HepG2 (cell line): Measurements from ENCODE around the gene PPFIA4. TPM values are rescaled to one million over a fixed set of nuclear protein-coding genes. Genes with fewer than 3 reads are reported as not detected.

Experiments used
- ARID2 ChIP-seq: sonication (generic); formaldehyde crosslinking; IDR thresholded peaks from 2 replicates; pipeline ENCODE4 v1.8.1; 2022; ENCODE audit warnings: mild to moderate bottlenecking, missing genetic modification reagents, borderline replicate concordance
- CENPT ChIP-seq: sonication (generic); formaldehyde crosslinking; IDR thresholded peaks from 2 replicates; pipeline ENCODE4 v1.8.0; 2022; ENCODE audit warnings: low read depth, mild to moderate bottlenecking, moderate library complexity, missing genetic modification reagents
- CENPX ChIP-seq: sonication (generic); formaldehyde crosslinking; IDR thresholded peaks from 2 replicates; pipeline ENCODE4 v1.9.0; 2021; ENCODE audit warnings: mild to moderate bottlenecking, missing genetic modification reagents, moderate library complexity
- HOXA5 ChIP-seq: sonication (generic); formaldehyde crosslinking; IDR thresholded peaks from 2 replicates; pipeline ENCODE4 v1.4.0; 2020; ENCODE audit warnings: missing genetic modification reagents
- NR2F6 ChIP-seq, 2 experiments: IDR thresholded peaks; 2 replicates each; pipeline ENCODE4 v1.6.1; 2016; ENCODE audit warnings: antibody characterized with exemption in 1 of 2, mild to moderate bottlenecking in 1 of 2
- RFX5 ChIP-seq: IDR thresholded peaks from 2 replicates; pipeline ENCODE4 v1.6.1; 2011; ENCODE audit warnings: low read depth, low read length, improper control_type of control experiment
- RXRB ChIP-seq: IDR thresholded peaks from 2 replicates; pipeline ENCODE4 v1.6.1; 2016; ENCODE audit warnings: borderline replicate concordance, missing genetic modification reagents, missing compliant biosample characterization
- ZNF879 ChIP-seq: sonication (generic); formaldehyde crosslinking; IDR thresholded peaks from 2 replicates; pipeline ENCODE4 v1.8.1; 2023; ENCODE audit warnings: missing genetic modification reagents
- polyA plus RNA-seq, 8 experiments: library from polyadenylated mRNA; depleted of rRNA in 3 of 8; stranded (reverse) in 7 of 8; unstranded in 1 of 8; fragments of >200 nt; fragmentation: Illumina TruSeq in 4 of 8; extraction: Trizol in 4 of 8; gene quantifications; 2 replicates each; pipeline versions ENCODE4 v1.2.1 to v1.2.3, GENCODE V29; 2011 to 2016; ENCODE audit warnings: low read depth in 4 of 8, missing spikeins in 1 of 8, mixed read lengths in 1 of 8; ENCODE audit not compliant: insufficient read depth in 1 of 8
- total RNA-seq, 5 experiments: library from RNA; depleted of rRNA; stranded (reverse); fragments of >200 nt; fragmentation: Illumina TruSeq; extraction: Trizol; gene quantifications; 2 replicates each; pipeline ENCODE4 v1.2.3, GENCODE V29; 2016; ENCODE audit warnings: low read depth in 1 of 5
- TF ChIP-seq, protein P1 (sequence below): sonication (generic); formaldehyde crosslinking; IDR thresholded peaks from 2 replicates; pipeline ENCODE4 v1.5.0; 2020; ENCODE audit warnings: missing genetic modification reagents
- TF ChIP-seq, protein P2 (sequence below): sonication (generic); formaldehyde crosslinking; IDR thresholded peaks from 2 replicates; pipeline ENCODE4 v1.5.1; 2020; ENCODE audit warnings: mild to moderate bottlenecking, moderate library complexity, missing genetic modification reagents
- TF ChIP-seq, protein P3 (sequence below): sonication (generic); formaldehyde crosslinking; IDR thresholded peaks from 2 replicates; pipeline ENCODE4 v1.4.0; 2020; ENCODE audit warnings: mild to moderate bottlenecking, missing genetic modification reagents

PPFIA4 gene
- total and polyA plus RNA-seq, 2 of the 13 experiments (the other 11 are each of a cell fraction or from before 2014, with no cell fraction given): 6.4 TPM; not detected in 1

DNA sequence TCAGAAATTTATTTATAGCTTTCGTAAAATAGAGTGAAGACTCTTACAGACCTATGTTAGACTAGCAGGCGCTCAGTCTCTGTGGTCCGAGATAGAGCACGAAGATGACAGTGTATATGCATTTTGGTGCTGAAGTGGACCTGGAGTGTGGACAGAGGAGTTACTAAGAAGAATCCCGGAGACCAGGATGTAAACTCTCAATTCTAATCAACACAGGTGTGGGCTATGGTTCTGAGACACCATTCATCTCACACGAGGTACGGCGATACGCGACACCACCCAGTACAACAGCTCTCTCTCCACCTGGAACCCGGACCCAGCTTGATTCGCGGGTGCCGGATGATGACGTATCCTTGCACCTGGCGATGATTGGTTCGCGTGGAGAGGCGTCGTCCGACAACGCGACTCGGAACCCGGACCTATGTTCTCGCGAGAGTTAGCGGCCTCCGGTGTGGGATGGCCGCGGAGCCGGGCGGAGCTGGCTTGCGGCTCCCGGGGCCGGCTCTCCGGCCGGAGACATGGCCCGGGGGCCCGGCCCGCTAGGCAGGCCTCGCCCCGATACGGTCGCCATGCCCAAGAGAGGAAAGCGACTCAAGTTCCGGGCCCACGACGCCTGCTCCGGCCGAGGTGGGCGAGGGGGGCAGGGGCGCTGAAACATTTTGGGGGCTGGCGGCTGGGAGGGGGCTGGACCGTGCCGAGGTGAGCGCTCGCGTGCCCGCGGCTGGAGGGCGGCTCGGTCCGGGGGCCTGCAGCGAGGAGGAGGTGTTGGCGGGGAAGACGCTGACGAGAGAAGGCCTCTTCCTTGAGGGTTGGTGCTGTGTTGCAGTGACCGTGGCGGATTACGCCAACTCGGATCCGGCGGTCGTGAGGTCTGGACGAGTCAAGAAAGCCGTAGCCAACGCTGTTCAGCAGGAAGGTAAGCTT lies 19.1 kb upstream of the PPFIA4 start, which contains the start of gene TMEM183A (continued):
- TF ChIP-seq, protein P1, sequence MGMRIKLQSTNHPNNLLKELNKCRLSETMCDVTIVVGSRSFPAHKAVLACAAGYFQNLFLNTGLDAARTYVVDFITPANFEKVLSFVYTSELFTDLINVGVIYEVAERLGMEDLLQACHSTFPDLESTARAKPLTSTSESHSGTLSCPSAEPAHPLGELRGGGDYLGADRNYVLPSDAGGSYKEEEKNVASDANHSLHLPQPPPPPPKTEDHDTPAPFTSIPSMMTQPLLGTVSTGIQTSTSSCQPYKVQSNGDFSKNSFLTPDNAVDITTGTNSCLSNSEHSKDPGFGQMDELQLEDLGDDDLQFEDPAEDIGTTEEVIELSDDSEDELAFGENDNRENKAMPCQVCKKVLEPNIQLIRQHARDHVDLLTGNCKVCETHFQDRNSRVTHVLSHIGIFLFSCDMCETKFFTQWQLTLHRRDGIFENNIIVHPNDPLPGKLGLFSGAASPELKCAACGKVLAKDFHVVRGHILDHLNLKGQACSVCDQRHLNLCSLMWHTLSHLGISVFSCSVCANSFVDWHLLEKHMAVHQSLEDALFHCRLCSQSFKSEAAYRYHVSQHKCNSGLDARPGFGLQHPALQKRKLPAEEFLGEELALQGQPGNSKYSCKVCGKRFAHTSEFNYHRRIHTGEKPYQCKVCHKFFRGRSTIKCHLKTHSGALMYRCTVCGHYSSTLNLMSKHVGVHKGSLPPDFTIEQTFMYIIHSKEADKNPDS (CRISPR knock-in tag): no peak
- TF ChIP-seq HOXA5 (no peak), NR2F6 (IDR thresholded peaks at IDR 0.05) (no peak), NR2F6 (CRISPR knock-in tag; IDR thresholded peaks at IDR 0.05) (no peak), ARID2 (CRISPR knock-in tag) (0 out of 2 replicates have a peak, but pooled peaks have one; percentile 62), CENPT (CRISPR knock-in tag) (no peak), RFX5 (peak; percentile 86), ZNF879 (CRISPR knock-in tag) (no peak), RXRB (CRISPR knock-in tag) (no peak; the same call in 1 of the 2 replicates), CENPX (no peak)
- TF ChIP-seq, protein P2, sequence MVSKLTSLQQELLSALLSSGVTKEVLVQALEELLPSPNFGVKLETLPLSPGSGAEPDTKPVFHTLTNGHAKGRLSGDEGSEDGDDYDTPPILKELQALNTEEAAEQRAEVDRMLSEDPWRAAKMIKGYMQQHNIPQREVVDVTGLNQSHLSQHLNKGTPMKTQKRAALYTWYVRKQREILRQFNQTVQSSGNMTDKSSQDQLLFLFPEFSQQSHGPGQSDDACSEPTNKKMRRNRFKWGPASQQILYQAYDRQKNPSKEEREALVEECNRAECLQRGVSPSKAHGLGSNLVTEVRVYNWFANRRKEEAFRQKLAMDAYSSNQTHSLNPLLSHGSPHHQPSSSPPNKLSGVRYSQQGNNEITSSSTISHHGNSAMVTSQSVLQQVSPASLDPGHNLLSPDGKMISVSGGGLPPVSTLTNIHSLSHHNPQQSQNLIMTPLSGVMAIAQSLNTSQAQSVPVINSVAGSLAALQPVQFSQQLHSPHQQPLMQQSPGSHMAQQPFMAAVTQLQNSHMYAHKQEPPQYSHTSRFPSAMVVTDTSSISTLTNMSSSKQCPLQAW (CRISPR knock-in tag): no peak; the same call in 1 of the 2 replicates
- TF ChIP-seq, protein P3, sequence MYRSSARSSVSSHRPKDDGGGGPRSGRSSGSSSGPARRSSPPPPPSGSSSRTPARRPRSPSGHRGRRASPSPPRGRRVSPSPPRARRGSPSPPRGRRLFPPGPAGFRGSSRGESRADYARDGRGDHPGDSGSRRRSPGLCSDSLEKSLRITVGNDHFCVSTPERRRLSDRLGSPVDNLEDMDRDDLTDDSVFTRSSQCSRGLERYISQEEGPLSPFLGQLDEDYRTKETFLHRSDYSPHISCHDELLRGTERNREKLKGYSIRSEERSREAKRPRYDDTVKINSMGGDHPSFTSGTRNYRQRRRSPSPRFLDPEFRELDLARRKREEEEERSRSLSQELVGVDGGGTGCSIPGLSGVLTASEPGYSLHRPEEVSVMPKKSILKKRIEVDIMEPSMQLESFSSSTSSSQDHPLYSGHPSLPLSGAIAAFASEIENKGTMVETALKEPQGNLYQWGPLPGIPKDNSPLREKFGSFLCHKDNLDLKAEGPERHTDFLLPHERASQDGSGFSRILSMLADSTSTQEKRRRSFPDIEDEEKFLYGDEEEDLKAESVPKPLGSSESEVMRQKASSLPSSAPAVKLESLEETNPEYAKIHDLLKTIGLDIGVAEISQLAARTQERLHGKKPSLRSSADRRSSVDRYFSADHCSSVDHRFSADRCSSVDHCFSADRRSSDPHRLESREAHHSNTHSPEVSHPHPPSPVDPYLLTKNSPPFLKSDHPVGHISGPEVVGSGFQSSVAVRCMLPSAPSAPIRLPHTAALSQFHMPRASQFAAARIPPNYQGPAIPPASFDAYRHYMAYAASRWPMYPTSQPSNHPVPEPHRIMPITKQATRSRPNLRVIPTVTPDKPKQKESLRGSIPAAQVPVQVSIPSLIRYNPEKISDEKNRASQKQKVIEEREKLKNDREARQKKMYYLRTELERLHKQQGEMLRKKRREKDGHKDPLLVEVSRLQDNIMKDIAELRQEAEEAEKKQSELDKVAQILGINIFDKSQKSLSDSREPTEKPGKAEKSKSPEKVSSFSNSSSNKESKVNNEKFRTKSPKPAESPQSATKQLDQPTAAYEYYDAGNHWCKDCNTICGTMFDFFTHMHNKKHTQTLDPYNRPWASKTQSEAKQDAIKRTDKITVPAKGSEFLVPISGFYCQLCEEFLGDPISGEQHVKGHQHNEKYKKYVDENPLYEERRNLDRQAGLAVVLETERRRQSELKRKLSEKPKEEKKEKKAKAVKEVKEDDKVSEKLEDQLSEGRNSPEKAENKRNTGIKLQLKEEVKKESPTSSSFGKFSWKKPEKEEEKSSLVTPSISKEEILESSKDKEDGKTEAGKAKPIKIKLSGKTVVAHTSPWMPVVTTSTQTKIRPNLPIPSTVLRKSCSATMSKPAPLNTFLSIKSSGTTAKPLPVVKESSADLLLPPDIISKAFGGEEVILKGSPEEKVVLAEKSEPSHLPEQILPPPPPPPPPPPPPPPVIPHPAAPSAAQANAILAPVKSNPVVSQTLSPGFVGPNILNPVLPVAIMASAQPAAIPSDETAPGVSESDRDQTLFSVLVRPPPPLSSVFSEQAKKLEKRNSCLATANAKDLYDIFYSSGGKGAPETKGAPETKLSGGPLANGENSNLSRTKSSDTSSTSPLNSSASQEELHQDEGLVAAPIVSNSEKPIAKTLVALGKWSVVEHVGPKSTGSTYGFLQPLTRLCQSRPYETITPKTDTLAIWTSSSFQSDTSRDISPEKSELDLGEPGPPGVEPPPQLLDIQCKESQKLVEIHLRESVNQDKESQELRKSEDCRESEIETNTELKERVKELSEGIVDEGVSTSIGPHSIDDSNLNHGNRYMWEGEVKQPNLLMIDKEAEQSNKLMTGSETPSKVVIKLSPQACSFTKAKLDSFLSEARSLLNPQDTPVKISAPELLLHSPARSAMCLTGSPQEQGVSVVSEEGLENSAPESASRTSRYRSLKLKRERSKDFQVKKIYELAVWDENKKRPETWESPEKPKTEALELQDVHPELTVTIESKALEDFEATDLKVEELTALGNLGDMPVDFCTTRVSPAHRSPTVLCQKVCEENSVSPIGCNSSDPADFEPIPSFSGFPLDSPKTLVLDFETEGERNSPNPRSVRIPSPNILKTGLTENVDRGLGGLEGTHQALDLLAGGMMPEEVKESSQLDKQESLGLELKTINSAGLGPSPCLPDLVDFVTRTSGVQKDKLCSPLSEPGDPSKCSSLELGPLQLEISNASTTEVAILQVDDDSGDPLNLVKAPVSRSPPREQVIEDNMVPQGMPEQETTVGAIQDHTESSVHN (CRISPR knock-in tag): no peak; the same call in 1 of the 2 replicates
